ENCODE data around the gene SLC17A7. TPM values are rescaled to one million over a fixed set of nuclear protein-coding genes. Genes with fewer than 3 reads are reported as not detected.

Gene SLC17A7
- total and polyA plus RNA-seq, 9 of the 15 experiments (the other 6 are each of a cell fraction or from before 2014, with no cell fraction given) = 1.1 to 15.7 (median 2.4) TPM

GRCh38 chr19:49423071-49423984 lies 18.0 kb downstream of the SLC17A7 start, which contains the start of gene PTH2 (continued):
- TF ChIP-seq KDM1A (IDR thresholded peaks at IDR 0.05) (peak in 1 of 2 experiments; percentile 30; a peak in 1 of 4 replicates), TAF7 (tag; IDR thresholded peaks at IDR 0.05) (no peak), ARHGAP35 (IDR thresholded peaks at IDR 0.05; ENCODE audit: partially characterized antibody) (peak; percentile 29), ZNF347 (CRISPR knock-in tag; IDR thresholded peaks at IDR 0.05; ENCODE audit: low read depth) (no peak)

GRCh38 chr19:49422407-49423070 lies 18.8 kb downstream of the SLC17A7 start:
- no TSS peak for BruUV-seq (replicated peaks)
- Histone ChIP-seq H3K27me3 (ENCODE audit: control insufficient read depth in 2 of 2, insufficient read depth in 2 of 2, low read length in 2 of 2) (no peaks in the 10 kb centered on the region), H3K27ac (ENCODE audit: extremely low read depth, low read depth, low read length) (peak overlapping the region; percentile 50; the same call in 2 of the 3 replicates), H3K79me2 (ENCODE audit: control insufficient read depth, insufficient read depth, low read length) (no peaks in the 10 kb centered on the region), H2AFZ (ENCODE audit: low read depth, low read length) (peak overlapping the region; percentile 98), H3K9me1 (ENCODE audit: control insufficient read depth, insufficient read depth, low read length) (no peaks in the 10 kb centered on the region), H3K4me3 (peak overlapping the region; percentile 9; the same call in 1 of the 2 replicates), H3K9me3 (replicated peaks; ENCODE audit: control insufficient read depth, insufficient read depth, low read depth, low read length) (no peaks in the 10 kb centered on the region), H3K9ac (ENCODE audit: insufficient read depth in 1 of 2, low read depth in 2 of 2, low read length in 2 of 2) (peak overlapping the region; percentile 67 to 92), H4K20me1 (replicated peaks; ENCODE audit: control insufficient read depth, insufficient read depth, low read length) (no peaks in the 10 kb centered on the region), H3K4me1 (replicated peaks in 1 of 2; ENCODE audit: control insufficient read depth in 2 of 2, insufficient read depth in 2 of 2, low read length in 2 of 2) (peaks cover 44 to 56% of the 10 kb centered on the region in 2 experiments), H3K36me3 (ENCODE audit: control insufficient read depth, insufficient read depth, low read length) (no peaks in the 10 kb centered on the region), H3K4me2 (ENCODE audit: insufficient read depth, low read length) (peak overlapping the region; percentile 78)
- WGBS (ENCODE audit: insufficient coverage, low coverage, missing lambda C conversion rate) = 6% methylated on average over 57 of the region's 58 CpGs
- ChIA-PET CTCF (ENCODE audit: low intra/inter-chr PET ratio) (no interaction called here), POLR2A (interaction anchor here (0.6 to 1.2 kb wide), 4 partner anchors 9 to 99 kb away, joined by 3 to 5 read pairs (median 4); no protein-coding TSS in a partner anchor)
- FAIRE-seq (peak; percentile 58), DNase-seq (ENCODE audit: extremely low read depth in 1 of 4, low spot score in 3 of 4) (peak; percentile 87 to 91 (median 90)), ATAC-seq (peak; percentile 90)
- intact Hi-C loops (cut with micrococcal nuclease) = loop anchor here (2.0 kb wide), 1 partner anchor 20 kb away; no protein-coding TSS in a partner anchor
- in situ Hi-C loops (cut with MboI) = no loop called here
- TF ChIP-seq ZBED1 (IDR thresholded peaks at IDR 0.05) = 0 out of 2 replicates have a peak, but pooled peaks have one; percentile 34
- TF ChIP-seq PHF20 (IDR thresholded peaks at IDR 0.05; ENCODE audit: partially characterized antibody) = peak; percentile 69
- peak; percentile 75 for TF ChIP-seq ZBTB33 (CRISPR knock-in tag; IDR thresholded peaks at IDR 0.05)
- peak; percentile 94 for TF ChIP-seq CXXC5 (CRISPR knock-in tag; IDR thresholded peaks at IDR 0.05)
